ENCODE data around the gene PALLD. TPM values are rescaled to one million over a fixed set of nuclear protein-coding genes. Genes with fewer than 3 reads are reported as not detected.

PALLD gene
- total and polyA plus RNA-seq, 12 donors = 30.3 to 203 (median 90.5) TPM

GRCh38 chr4:168759959-168760527 is 263.2 kb downstream of the PALLD start:
- intact Hi-C loops (cut with DNase I) = no loop called here
- Histone ChIP-seq H3K27me3 (no peaks in the 10 kb centered on the region), H3K9me3 (replicated peaks in 1 of 3) (no peaks in the 10 kb centered on the region), H3K36me3 (replicated peaks in 1 of 2) (no peaks in the 10 kb centered on the region), H3K4me1 (replicated peaks in 1 of 2) (no peaks in the 10 kb centered on the region), H3K4me3 (no peak overlapping the region), H3K27ac (no peak overlapping the region)
- 75 to 87% (median 76%) methylated on average over 10 of the region's 10 CpGs for WGBS, 4 donors
- TF ChIP-seq CTCF (IDR thresholded peaks at IDR 0.05) = no peak
- TF ChIP-seq POLR2A (IDR thresholded peaks at IDR 0.05) = no peak
- DNase-seq = peak in 3 of 7 donors; percentile 25 to 33 (median 26)

- no peak for TF ChIP-seq CTCF (IDR thresholded peaks at IDR 0.05)
- TF ChIP-seq POLR2A (IDR thresholded peaks at IDR 0.05) = no peak
- Histone ChIP-seq H3K4me3 (no peak overlapping the region), H3K27me3 (no peaks in the 10 kb centered on the region), H3K27ac (no peak overlapping the region), H3K36me3 (replicated peaks in 1 of 2) (no peaks in the 10 kb centered on the region), H3K4me1 (replicated peaks in 1 of 2) (no peaks in the 10 kb centered on the region), H3K9me3 (replicated peaks in 1 of 3) (no peaks in the 10 kb centered on the region)
- 81 to 85% (median 82%) methylated on average over 4 of the region's 4 CpGs for WGBS, 4 donors
- DNase-seq = no peak
- intact Hi-C loops (cut with DNase I) = no loop called here
These were observed 264.2 kb downstream of the PALLD start for GRCh38 chr4:168761066-168761465.

- H3K36me3 ChIP-seq (replicated peaks in 1 of 2) = no peaks in the 10 kb centered on the region
- no peak for DNase-seq
- H3K4me1 ChIP-seq (replicated peaks in 1 of 2) = peaks cover 0 to 5% of the 10 kb centered on the region in 2 donors
- H3K4me3 ChIP-seq = no peak overlapping the region
- H3K27ac ChIP-seq = peak overlapping the region in 1 of 5 donors; percentile 77
- intact Hi-C loops (cut with DNase I) = no loop called here
- no peaks in the 10 kb centered on the region for H3K9me3 ChIP-seq (replicated peaks in 1 of 3)
- TF ChIP-seq CTCF (IDR thresholded peaks at IDR 0.05) (no peak), POLR2A (IDR thresholded peaks at IDR 0.05) (no peak)
- no peaks in the 10 kb centered on the region for H3K27me3 ChIP-seq
- WGBS, 4 donors = 75 to 86% (median 81%) methylated on average over 4 of the region's 4 CpGs
These were observed 268.5 kb downstream of the PALLD start for GRCh38 chr4:168765322-168765721.

GRCh38 chr4:168765726-168766125 is 268.9 kb downstream of the PALLD start:
- Histone ChIP-seq H3K9me3 (replicated peaks in 1 of 3) (no peaks in the 10 kb centered on the region), H3K4me3 (no peak overlapping the region), H3K27ac (peak overlapping the region in 2 of 5 donors; percentile 34 to 77), H3K36me3 (replicated peaks in 1 of 2) (no peaks in the 10 kb centered on the region), H3K4me1 (replicated peaks in 1 of 2) (peaks cover 0 to 5% of the 10 kb centered on the region in 2 donors), H3K27me3 (no peaks in the 10 kb centered on the region)
- TF ChIP-seq CTCF (IDR thresholded peaks at IDR 0.05) = no peak
- TF ChIP-seq POLR2A (IDR thresholded peaks at IDR 0.05) = no peak
- DNase-seq = no peak
- intact Hi-C loops (cut with DNase I) = no loop called here
